Activated CD4-positive, alpha-beta T cell treated with anti-CD3 and anti-CD28 coated beads for 4 hours (primary cell): ENCODE measurements around the gene GSTM4.

Experiments used
- DNase-seq, 2 donors: peaks; one replicate each; pipeline ENCODE4 v3.0.0-alpha.2; 2020

Gene GSTM4

DNA sequence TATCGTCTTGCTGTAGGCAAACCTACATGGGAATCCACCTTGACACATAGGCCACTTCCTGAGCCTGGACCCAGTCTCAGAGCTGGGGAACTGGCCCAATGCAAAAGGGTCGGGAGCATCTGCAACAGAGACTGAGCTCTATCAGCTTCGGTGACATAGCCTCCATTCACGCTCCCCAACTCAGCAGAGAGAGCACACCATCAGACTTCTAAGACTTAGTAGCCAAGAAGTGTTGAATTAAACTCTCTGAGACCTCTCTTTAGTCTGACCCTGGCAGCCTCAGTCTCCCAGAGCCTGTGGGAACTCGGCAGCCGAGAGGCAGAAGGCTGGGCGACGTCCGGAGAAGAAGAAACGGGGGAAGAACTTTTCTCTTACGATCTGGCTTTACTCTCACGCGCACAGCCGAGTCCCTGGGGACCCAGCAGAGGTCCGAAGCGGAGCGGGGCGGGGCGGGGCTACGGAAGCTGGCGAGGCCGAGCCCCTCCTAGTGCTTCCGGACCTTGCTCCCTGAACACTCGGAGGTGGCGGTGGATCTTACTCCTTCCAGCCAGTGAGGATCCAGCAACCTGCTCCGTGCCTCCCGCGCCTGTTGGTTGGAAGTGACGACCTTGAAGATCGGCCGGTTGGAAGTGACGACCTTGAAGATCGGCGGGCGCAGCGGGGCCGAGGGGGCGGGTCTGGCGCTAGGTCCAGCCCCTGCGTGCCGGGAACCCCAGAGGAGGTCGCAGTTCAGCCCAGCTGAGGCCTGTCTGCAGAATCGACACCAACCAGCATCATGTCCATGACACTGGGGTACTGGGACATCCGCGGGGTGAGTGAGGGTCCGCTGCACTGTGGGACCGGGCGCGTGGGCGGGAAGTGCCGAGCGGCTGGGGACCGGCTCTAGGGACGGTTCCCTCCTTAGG is at the start of gene GSTM4:
Gene GSTM4, plus strand, starts transcription at position 485 of the 905 bp plus-strand sequence. Its CDS starts 291 bp downstream, at position 776.
- DNase-seq = peak; percentile 42 to 49

DNA sequence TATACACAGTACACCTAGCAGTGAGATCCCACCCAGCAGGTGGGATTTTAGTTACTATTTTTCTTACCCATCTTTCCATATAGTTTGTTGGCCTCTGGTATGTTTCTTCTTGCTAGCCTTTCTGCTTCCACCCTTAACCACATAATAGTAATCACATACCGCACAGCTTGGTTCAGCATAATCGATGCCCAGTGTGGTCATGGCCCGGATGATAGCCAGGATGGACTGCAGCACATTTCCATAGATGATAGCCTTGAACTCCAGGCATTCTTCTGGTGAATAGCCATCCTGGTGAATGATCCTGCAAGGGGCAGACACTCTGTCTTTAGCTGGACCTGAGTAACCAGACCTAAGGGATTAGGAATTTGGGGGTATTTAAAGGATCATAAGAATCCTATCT is 46.0 kb upstream of the GSTM4 start:
- DNase-seq = no peak

DNA sequence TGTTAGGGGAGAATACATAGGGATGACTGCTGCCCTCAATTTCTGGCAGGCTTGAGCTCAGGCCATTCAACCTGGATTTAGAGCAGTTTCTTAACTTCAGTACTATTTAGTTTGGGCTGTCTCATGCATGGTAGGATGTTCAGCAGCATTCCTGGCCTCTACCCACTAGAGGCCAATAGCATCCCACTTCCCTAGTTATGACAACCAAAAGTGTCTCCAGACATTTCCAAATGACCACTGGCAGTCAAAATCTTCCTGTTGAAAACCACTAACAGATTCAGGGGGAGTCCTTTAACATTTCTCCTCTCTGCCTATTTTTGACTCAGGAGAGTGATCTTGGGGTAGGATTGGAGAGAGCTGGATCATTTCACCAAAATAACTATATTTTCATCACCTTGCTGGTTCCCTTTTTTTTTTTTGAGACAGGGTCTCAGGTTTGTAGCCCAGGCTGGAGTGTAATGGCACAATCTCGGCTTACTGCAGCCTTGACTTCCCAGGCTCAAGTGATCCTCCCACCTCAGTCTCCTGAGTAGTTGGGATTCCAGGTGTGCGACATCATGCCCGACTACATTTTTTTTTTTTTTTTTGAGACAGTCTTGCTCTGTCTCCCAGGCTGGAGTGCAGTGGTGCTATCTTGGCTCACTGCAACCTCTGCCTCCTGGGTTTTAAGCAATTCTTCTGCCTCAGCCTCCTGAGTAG is 45.1 kb upstream of the GSTM4 start:
- no peak for DNase-seq

DNA sequence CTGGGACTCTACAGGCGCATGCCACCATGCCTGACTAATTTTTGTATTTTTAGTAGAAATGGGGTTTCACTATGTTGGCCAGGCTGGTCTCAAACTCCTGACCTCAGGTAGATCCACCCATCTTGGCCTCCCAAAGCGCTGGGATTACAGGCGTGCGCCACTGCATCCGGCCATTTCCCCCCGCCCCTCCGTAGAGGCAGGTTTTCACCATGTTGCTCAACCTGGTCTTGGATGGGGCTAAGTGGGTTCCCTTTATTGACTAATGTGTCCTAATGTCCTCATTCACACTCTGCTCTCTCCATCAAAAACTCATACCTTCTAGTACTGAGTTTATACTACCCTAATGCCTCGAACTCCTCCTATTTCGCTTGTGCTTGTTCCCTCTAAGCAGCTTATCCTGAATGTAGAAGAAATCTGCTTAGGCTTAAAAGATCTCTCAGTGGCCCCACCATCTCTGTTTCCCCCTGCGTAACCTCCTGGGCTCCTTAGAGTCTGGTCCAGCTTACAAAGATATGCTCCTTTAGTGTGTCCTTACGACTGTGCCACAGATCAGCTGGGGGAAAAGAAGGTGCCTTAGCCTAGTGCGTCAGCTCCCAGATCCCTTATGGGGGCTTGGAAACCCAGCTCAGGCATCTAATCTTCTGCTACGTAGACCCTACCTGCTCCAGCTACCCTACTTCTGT is 44.5 kb upstream of the GSTM4 start:
- no peak for DNase-seq

DNA sequence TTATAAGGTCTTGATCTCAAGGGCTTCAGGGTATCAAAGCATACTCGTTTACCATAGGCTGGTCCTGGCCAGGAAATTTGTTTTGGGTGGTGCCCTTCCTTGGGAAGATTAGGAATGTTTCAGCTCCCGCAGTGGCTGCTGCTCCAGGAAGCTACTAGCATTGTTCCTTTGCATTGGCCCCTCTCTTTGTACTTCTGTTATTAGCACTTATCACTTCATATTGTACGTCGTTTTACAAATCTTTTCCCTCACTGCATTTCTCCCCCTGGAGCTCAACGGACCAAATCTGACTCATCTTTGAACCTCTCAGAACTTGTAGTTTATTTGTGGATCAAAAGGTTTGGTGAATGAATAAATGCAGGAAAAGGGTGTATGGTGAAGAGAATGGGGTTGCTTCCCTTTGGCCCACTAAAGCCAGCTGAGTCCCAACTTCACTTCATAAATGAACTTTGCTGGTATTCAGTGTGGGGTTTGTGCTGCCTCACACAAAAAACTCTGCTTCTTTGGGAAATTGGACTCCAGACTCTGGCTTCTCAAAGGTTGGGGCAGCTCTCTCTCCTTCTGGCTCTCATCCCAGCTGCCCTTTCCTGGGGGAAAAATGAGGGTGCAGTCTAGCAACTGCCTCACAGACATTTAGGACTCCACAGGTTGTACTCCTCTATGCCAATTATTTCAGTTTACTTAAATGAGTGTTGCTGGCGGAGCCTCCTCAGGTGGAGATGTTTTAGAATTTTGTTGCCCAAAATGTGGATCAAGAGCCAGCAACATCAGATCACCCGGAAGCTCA is 42.3 kb upstream of the GSTM4 start:
- no peak for DNase-seq

DNA sequence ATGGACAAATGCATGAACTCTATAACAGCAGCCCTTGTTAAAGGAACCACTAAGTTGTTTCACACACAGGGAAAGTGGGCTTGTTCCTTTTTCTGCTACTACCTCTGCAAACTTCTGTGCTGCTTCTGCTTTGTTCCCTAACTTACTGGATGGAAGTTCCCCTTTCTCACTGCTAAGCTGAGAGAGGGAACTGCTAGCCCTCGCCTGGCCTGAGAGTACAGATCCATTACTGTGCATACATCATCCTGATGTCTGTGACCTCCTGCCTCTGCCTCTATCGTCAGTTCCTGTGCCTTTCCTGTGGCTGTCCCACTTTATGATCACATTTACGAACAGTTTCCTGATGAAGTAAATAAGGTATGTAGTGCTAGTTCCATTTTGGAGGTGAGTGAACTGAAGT is 40.0 kb upstream of the GSTM4 start:
- DNase-seq = no peak

DNA sequence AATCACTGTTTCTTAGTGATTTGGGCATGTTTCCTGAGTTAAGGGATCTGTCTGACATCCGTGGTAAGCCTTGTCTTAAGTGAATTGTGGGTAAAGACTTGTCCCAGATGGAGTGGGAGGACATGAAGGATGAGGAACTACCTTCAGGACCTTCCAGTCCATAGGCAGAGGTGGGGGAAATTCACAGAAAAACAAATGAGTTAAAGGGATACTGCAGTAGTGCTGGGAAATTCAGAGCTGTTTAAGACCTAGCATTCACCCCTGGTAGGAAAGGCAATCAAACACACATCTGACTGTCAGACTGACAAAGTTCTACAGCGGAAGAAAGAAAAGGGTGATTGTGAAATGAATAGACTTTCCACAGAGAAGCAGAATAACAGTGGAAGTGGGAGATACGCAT is 39.5 kb upstream of the GSTM4 start:
- DNase-seq = no peak

DNA sequence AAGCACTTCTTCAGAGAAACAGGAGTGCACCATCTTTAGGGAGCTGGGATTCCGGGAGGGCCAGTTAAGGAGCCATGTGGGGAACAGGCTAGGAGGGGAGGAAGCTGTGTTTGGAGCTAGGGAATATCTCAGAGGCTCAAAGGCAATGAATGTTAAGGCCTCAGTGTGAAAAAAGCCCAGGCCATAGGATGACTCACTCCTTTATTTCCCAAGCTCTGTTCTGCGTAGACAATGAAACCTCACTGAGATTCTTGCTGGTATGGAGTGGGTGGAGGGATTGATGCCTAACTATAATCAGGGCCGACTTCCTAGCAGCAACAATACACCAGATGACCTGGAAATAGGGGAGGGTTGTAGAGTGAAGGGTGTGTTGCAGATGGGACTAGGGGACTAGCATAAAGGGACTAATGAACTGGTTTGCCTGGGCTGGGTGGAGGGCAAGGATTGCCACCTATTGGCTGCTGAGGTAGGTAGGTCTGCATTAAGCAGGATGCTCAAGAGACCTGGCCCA is 38.6 kb upstream of the GSTM4 start:
- DNase-seq = no peak

DNA sequence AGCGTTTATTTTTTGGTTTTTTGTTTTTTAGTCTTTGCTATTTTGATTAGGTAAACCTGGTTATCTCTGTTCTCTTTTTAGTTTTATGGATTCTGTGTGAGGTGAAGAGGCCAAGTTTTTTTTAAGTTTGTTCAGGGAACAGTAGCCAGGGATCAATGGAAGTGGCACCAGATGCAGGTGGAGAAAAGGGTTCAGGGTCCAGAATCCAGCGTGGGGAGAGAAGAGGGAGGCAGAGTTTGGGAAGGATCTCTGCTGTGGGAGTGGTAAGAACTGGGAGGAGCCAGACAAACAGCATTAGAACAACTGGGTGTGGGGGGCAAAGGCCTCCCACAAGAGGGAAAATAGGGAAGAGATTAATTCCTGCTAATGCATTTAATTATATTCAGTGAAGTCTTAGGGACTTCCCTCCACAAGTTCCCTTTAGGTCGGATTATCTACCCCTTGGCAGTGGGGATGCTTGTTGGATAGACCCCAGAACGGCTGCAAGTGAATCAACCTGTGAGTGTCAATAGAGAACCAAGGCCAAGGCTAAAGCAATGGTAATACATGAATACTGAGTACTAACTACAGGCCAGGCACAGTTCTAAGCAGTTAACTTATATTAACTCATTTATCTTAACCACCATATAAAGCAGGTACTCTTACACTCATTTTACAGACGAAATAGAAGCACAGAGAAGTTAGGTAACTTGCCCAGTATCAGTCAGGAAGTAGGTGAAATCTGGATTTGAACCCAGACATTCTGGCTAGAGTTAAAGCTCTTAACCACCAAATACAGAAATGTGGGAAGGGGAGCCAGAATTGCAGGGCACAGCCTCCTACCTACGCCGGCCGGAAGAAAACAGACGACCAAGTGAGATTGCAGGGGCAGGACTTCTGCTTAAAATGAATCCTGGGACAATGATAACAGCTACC is 37.0 kb upstream of the GSTM4 start:
- no peak for DNase-seq

DNA sequence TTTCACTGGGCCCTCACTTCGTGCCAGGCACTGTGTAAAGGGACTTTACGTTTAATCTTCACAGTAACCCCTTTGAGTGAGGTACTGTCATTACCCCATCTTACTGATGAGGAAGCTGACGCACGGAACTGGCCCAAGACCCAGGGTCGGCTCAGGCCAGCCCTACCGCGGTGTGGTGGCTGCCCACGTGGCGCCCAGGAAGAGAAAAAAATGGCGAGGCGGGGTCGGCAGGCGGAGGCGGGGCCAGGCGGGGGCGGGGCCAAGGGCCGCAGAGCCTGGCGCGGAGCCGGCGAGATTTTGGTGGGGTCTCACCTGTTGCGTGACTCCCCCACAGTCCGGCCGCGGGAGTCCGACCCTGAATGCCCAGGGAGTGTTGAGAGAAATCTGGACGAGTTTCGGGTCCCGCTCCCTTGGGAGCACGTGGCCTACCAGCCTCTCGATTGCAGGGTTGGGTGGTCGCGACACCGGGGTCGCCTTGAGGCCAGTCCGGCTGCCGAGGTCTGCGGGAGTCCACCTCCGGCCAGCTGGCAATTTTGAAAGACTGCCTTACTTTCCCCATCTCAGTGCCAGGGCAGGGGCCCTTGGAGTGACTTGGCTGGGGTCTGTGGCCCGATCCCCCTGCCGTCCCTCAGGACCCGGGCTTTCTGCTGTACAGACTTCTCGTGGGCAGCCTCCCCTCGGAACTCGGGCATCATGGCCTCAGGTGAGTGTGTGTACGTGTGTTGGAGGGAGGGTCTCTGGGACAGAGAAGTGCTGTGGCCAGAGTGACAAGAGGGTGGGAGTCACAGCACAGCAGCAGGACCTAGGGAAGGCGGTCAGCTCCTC is 36.1 kb upstream of the GSTM4 start, which contains the start of the genes AMPD2 and GNAT2:
Gene AMPD2, plus strand, starts transcription at position 262 of the 825 bp plus-strand sequence. CDS start 1,339 bp downstream, outside the sequence.
Gene GNAT2, minus strand, starts transcription at position 41 of the 825 bp plus-strand sequence. CDS start 6,746 bp downstream, outside the sequence.
- DNase-seq = peak; percentile 68 to 73

DNA sequence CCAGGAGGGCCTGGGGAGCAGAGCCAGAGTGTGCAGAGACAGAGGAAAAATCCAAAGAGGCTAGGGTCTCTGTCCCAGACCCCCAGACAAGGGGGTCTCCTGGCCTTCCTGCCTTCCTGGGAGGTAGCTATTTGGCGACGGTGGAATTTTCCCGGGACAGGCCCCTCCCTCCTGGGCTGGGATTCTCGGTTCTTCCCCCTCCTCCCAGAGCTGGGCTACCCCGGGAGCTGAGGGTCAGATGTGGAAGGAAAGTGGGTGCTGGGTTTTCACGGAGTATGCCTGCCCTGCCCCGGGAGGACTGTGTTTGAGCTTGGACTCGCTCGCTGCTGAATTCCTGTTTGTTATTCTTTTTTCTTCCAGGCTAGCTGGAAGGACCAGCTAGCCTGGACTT is 35.5 kb upstream of the GSTM4 start:
- no peak for DNase-seq

DNA sequence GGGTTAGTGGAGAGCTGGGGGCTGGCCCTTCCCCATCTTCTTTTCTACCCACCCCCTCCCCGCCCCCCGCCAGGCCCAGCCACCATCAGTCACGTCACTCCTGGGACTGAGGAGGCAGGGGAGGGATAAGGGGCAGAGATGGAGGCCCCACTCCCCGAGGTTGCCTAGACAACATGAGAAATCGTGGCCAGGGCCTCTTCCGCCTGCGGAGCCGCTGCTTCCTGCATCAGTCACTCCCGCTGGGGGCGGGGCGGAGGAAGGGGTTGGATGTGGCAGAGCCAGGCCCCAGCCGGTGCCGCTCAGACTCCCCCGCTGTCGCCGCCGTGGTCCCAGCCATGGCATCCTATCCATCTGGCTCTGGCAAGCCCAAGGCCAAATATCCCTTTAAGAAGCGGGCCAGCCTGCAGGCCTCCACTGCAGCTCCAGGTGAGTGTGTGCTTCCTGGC is 35.0 kb upstream of the GSTM4 start:
- DNase-seq = peak; percentile 97

DNA sequence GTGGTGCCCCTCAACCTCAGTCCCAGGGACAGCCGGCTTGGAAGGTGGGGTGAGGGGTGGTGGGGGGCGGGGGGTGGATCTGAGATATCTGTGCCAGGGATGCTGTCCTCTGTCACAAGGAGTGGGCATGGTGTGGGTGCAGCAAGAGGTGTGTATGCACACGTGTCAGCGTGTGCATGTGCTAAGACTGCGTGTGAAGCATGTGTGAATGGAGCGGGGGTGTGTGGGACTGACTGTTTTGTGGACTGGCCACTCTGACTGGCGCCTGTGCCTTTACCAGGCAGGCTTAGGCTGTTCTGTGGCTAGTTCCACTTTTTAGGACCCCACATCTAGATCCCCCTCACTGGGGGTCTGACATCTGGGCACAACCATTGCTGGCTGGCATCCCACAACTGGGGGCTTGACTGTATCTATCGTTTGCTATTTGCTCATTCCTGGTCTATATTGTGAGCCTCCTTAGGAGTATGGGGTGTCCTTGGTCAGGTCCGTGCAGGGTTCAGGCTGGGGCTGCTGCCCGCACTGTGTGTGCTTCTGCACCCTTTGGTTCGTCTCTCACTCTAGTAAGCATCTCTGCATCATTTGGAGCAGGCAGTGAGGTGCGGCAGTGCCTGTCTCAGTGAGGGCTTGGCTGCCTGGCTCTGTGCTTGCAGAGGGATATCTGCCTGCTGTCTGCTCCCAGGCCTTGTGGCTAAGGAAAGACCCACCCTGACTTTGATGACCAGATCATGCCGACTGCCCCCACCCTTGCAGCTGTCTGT is 34.3 kb upstream of the GSTM4 start:
- DNase-seq = no peak

DNA sequence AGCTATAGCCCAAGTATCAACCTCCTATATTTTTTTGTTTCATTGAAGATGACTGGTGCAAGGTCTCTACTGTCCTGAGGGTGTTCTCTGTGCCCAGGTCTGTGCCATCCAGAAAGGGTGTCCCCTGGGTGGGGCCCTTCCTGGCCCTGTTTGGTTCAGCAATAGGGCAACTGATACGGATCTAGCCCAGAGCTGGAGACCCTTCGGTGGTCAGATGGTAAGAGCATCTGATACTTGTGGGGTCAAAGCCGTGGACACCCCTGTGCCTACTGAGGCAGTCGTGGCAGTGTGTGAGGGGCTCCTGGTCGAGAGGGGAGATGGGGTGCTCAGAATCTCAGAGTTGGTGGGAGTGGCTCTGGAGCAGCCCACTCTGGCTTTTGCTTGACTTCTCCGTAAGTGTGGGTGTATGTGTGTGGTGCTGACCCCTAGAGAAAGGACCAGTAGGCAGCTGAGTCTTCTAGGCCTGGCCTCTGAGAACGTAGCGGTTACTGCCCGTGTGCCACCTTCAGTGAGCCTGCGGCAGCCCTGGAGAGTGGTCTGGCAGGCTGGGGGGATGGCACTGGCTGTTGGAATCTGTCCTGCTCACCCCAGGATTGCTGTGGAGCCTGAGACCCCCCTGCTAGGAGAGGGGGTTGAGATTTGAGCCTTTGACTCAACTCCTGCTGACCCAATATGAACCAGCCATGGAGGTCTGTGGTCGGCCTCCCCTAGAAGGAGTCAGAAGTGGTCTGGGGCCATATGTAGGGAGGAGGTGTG is 33.6 kb upstream of the GSTM4 start:
- DNase-seq = no peak

DNA sequence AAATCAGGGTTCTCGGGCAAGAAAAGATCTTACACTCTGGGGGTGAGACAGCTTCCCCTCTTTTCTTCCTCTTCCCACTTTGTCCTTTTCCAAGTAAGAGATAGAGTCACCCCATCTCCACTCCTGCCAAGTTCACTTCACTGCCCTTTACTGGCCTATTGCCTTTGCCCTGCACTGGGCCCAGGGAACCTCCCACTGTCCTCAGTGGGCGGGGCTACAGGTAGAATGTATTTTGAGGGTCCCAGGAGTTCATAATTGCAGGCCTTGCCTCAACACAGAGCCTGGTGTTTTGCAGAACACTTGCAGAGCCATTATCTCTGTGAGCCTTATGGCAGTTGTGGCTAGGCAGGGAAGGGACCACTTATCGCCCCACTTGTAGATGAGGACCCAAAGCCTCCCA is 33.0 kb upstream of the GSTM4 start:
- no peak for DNase-seq

DNA sequence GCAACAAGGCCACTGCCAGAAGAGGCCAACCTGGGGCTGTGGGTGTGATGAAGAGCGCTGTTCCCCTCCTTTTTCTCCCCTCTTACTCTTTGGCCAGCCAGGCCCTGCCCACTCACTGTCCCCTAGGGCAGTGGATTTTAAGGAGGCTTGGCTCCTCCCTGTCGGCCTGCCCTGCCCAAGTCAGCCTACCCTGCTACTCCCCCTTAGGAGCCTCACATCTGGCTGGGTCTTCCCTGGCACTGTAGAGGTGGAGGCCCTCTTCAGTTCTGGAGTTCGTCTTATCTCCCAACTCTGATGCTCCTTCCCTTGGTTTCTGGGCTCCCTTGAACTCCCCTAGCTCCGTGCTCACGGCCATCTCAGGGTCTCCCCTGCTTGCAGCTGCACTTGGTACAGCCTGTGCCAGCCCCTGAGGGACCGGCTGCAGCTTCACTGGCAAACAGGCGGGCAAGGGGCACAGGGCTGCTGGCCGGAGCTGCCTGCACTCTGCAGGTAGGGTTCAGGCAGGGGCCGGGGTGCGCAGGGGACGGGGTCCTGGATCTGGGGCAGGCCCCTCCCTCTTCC is 32.2 kb upstream of the GSTM4 start:
- DNase-seq = no peak

DNA sequence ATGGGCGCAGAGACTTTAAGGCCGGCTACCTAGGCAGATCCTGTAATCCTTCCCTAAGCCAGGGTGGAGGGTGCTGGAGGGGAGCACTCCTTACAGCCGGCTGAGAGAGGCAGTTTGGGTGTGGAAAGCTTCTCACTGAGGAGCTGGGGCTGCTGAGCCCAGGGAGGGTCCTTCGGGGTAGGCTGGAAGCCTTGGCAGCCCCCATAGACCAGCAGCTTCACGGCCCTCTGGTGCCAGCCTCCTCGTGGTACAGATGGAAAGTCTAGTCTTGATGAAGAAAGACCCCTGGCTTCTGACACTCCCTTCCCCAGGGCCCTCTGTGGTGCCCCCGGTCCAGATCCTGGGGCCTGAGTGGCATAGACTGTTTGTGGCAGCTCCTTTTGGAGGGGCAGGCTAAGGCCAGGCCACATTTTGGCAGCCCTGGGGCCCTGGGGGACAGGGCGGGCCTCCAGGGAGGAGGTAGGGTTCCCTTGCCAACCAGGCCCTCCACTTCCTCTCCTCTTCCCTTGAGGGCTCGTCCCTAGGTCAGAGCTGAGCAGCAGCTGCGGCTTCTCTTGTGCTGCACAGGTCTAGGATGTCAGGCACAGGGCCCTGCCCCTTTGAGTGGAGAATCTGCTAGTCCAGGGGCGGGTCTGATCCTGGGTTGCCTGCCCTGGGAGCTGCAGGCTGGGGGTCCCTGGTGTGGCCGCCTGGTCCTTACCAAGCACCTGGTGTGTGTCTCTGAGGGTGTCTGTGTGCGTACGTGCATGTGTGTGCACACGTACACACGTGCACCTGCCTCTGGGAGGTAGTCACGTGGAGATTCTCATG is 31.5 kb upstream of the GSTM4 start:
- DNase-seq = no peak
